HepG2 (cell line): Measurements from ENCODE around the gene ZNF605.

Experiments used
- CBFB ChIP-seq: sonication (generic); formaldehyde crosslinking; IDR thresholded peaks from 2 replicates; pipeline ENCODE4 v1.4.0; 2020; ENCODE audit warnings: missing genetic modification reagents
- CC2D1A ChIP-seq: sonication (generic); formaldehyde crosslinking; IDR thresholded peaks from 2 replicates; pipeline ENCODE4 v1.8.1; 2023; ENCODE audit warnings: mild to moderate bottlenecking, missing genetic modification reagents
- EZH2 ChIP-seq: conservative IDR thresholded peaks from 2 replicates; pipeline ENCODE4 v1.6.1; 2012; ENCODE audit warnings: mild to moderate bottlenecking, low read depth, low read length, moderate library complexity
- JUN ChIP-seq: sonication (generic); formaldehyde crosslinking; IDR thresholded peaks from 2 replicates; pipeline ENCODE4 v1.4.0; 2020; ENCODE audit warnings: mild to moderate bottlenecking, missing genetic modification reagents
- KDM3A ChIP-seq: IDR thresholded peaks from 2 replicates; pipeline ENCODE4 v1.6.1; 2018; ENCODE audit warnings: low read depth, missing compliant biosample characterization
- POLR2A ChIP-seq, 2 experiments: IDR thresholded peaks; 2 replicates each; pipeline ENCODE4 v1.6.1; 2011; ENCODE audit warnings: low read depth in 2 of 2, low read length in 2 of 2, mild to moderate bottlenecking in 1 of 2, moderate library complexity in 1 of 2; ENCODE audit not compliant: insufficient read depth in 1 of 2
- TF ChIP-seq, protein P1 (sequence below), 2 experiments: IDR thresholded peaks; 2 replicates each; pipeline ENCODE4 v1.6.1; 2011 to 2012; ENCODE audit warnings: low read length in 2 of 2, borderline replicate concordance in 1 of 2, low read depth in 1 of 2, mild to moderate bottlenecking in 1 of 2, moderate library complexity in 1 of 2
- TF ChIP-seq, protein P2 (sequence below): sonication (generic); formaldehyde crosslinking; IDR thresholded peaks from 2 replicates; pipeline ENCODE4 v1.4.0; 2020; ENCODE audit warnings: mild to moderate bottlenecking, missing genetic modification reagents

DNA sequence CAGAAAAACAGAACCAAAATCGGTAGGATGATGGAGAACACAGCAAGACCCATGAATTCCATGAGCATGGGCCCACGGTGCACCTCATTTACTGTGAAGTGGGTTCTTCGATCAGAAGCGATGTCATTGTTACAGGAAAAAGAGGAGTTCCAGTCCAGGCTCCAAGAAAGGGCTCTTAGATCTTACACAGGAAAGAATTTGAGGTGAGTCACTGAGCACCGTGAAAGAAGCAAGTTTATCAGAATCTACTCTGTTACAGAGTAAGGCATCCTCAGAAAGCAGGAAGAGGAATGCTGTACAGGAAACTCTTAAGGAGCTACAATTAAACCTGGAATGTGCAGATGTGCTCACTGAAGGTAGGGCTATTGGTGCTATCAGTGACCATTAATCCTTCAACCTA is 57.1 kb downstream of the ZNF605 start:
- TF ChIP-seq CC2D1A (CRISPR knock-in tag) (no peak), JUN (no peak), EZH2 (no peak), KDM3A (CRISPR knock-in tag) (no peak), POLR2A (IDR thresholded peaks at IDR 0.05; ENCODE audit: insufficient read depth in 1 of 2, low read depth in 2 of 2, low read length in 2 of 2) (no peak), CBFB (CRISPR knock-in tag) (no peak)
- TF ChIP-seq, protein P1, sequence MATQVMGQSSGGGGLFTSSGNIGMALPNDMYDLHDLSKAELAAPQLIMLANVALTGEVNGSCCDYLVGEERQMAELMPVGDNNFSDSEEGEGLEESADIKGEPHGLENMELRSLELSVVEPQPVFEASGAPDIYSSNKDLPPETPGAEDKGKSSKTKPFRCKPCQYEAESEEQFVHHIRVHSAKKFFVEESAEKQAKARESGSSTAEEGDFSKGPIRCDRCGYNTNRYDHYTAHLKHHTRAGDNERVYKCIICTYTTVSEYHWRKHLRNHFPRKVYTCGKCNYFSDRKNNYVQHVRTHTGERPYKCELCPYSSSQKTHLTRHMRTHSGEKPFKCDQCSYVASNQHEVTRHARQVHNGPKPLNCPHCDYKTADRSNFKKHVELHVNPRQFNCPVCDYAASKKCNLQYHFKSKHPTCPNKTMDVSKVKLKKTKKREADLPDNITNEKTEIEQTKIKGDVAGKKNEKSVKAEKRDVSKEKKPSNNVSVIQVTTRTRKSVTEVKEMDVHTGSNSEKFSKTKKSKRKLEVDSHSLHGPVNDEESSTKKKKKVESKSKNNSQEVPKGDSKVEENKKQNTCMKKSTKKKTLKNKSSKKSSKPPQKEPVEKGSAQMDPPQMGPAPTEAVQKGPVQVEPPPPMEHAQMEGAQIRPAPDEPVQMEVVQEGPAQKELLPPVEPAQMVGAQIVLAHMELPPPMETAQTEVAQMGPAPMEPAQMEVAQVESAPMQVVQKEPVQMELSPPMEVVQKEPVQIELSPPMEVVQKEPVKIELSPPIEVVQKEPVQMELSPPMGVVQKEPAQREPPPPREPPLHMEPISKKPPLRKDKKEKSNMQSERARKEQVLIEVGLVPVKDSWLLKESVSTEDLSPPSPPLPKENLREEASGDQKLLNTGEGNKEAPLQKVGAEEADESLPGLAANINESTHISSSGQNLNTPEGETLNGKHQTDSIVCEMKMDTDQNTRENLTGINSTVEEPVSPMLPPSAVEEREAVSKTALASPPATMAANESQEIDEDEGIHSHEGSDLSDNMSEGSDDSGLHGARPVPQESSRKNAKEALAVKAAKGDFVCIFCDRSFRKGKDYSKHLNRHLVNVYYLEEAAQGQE (IDR thresholded peaks at IDR 0.05; ENCODE audit: borderline replicate concordance in 1 of 2, low read depth in 1 of 2, low read length in 2 of 2): no peak
- TF ChIP-seq, protein P2, sequence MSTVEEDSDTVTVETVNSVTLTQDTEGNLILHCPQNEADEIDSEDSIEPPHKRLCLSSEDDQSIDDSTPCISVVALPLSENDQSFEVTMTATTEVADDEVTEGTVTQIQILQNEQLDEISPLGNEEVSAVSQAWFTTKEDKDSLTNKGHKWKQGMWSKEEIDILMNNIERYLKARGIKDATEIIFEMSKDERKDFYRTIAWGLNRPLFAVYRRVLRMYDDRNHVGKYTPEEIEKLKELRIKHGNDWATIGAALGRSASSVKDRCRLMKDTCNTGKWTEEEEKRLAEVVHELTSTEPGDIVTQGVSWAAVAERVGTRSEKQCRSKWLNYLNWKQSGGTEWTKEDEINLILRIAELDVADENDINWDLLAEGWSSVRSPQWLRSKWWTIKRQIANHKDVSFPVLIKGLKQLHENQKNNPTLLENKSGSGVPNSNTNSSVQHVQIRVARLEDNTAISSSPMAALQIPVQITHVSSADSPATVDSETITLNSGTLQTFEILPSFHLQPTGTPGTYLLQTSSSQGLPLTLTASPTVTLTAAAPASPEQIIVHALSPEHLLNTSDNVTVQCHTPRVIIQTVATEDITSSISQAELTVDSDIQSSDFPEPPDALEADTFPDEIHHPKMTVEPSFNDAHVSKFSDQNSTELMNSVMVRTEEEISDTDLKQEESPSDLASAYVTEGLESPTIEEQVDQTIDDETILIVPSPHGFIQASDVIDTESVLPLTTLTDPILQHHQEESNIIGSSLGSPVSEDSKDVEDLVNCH (CRISPR knock-in tag): no peak
